ENCODE measurements around the gene TTC16. TPM values are rescaled to one million over a fixed set of nuclear protein-coding genes. Genes with fewer than 3 reads are reported as not detected.

Gene TTC16
- total RNA-seq, 2 experiments from 2014 or later: 1.6 to 2.1 TPM

- H3K9me3 Mint-ChIP-seq: no peaks in the 10 kb centered on the region
- no peak overlapping the region for H3K4me3 ChIP-seq (ENCODE audit: low read length)
- ChIA-PET CTCF (interaction anchor here (0.8 to 2.7 kb wide), 3 partner anchors 18 to 156 kb away, joined by 3 to 19 read pairs (median 7); partner anchors contain the start of gene CDK9), POLR2A (interaction anchor here (1.3 to 2.9 kb wide), 3 partner anchors 11 to 20 kb away, joined by 4 to 12 read pairs (median 5); partner anchors contain the start of genes CDK9 and SH2D3C)
- no peak overlapping the region for H3K27ac ChIP-seq (ENCODE audit: low read depth in 1 of 2, low read length in 2 of 2)
- H3K4me1 Mint-ChIP-seq (ENCODE audit: low read depth): peaks cover 74% of the 10 kb centered on the region
- H3K4me1 ChIP-seq (ENCODE audit: insufficient read depth, low read length): peaks cover 81% of the 10 kb centered on the region
- no peaks in the 10 kb centered on the region for H3K9me3 ChIP-seq (ENCODE audit: control insufficient read depth in 1 of 2, insufficient read depth in 1 of 2, low read length in 2 of 2)
- no peak for TF ChIP-seq CTCF (IDR thresholded peaks at IDR 0.05)
- H3K27me3 ChIP-seq (ENCODE audit: control insufficient read depth in 1 of 2, insufficient read depth in 2 of 2, low read length in 2 of 2): no peaks in the 10 kb centered on the region
- H3K36me3 ChIP-seq (ENCODE audit: insufficient read depth, low read length): peaks cover 77% of the 10 kb centered on the region
- no peaks in the 10 kb centered on the region for H3K27me3 Mint-ChIP-seq
- ATAC-seq (ENCODE audit: poor library complexity) (no peak), DNase-seq (no peak)
- intact Hi-C loops (cut with DNase I, micrococcal nuclease): no loop called here
- H3K36me3 Mint-ChIP-seq (ENCODE audit: low read depth): peaks cover 75% of the 10 kb centered on the region
- H3K27ac Mint-ChIP-seq: peak overlapping the region; percentile 86
- no peak overlapping the region for H3K4me3 Mint-ChIP-seq
These were observed 49.5 kb downstream of the TTC16 start for GRCh38 chr9:127765418-127765817.

- ChIA-PET POLR2A (interaction anchor here (0.7 to 2.9 kb wide), 4 partner anchors 9 to 35 kb away, joined by 3 to 12 read pairs (median 8); partner anchors contain the start of genes CDK9 and FPGS), CTCF (interaction anchor here (1.1 to 1.5 kb wide), 2 partner anchors 17 to 32 kb away, joined by 4 to 5 read pairs; partner anchors contain the start of gene TOR2A)
- Mint-ChIP-seq H3K36me3 (ENCODE audit: low read depth) (peaks cover 81% of the 10 kb centered on the region), H3K4me1 (ENCODE audit: low read depth) (peaks cover 88% of the 10 kb centered on the region), H3K27ac (peak overlapping the region; percentile 86), H3K4me3 (peak overlapping the region; percentile 32), H3K27me3 (no peaks in the 10 kb centered on the region), H3K9me3 (no peaks in the 10 kb centered on the region)
- peak in 4 of 14 experiments; percentile 40 to 57 (median 54) for DNase-seq
- H3K27me3 ChIP-seq (ENCODE audit: control insufficient read depth in 1 of 2, insufficient read depth in 2 of 2, low read length in 2 of 2): no peaks in the 10 kb centered on the region
- H3K27ac ChIP-seq (ENCODE audit: low read depth in 1 of 2, low read length in 2 of 2): peak overlapping the region; percentile 46 to 69
- peaks cover 92% of the 10 kb centered on the region for H3K4me1 ChIP-seq (ENCODE audit: insufficient read depth, low read length)
- peak overlapping the region; percentile 13 for H3K4me3 ChIP-seq (ENCODE audit: low read length)
- no peak for ATAC-seq (ENCODE audit: poor library complexity)
- intact Hi-C loops (cut with DNase I, micrococcal nuclease): no loop called here
- no peak for TF ChIP-seq CTCF (IDR thresholded peaks at IDR 0.05)
- H3K36me3 ChIP-seq (ENCODE audit: insufficient read depth, low read length): peaks cover 65% of the 10 kb centered on the region
- H3K9me3 ChIP-seq (ENCODE audit: control insufficient read depth in 1 of 2, insufficient read depth in 1 of 2, low read length in 2 of 2): no peaks in the 10 kb centered on the region
These were observed 51.5 kb downstream of the TTC16 start for GRCh38 chr9:127767410-127767809.

- DNase-seq: no peak
- peaks cover 65% of the 10 kb centered on the region for H3K36me3 ChIP-seq (ENCODE audit: insufficient read depth, low read length)
- peaks cover 81% of the 10 kb centered on the region for H3K36me3 Mint-ChIP-seq (ENCODE audit: low read depth)
- intact Hi-C loops (cut with DNase I, micrococcal nuclease): no loop called here
- TF ChIP-seq CTCF (IDR thresholded peaks at IDR 0.05): no peak
- H3K9me3 Mint-ChIP-seq: no peaks in the 10 kb centered on the region
- no peak for ATAC-seq (ENCODE audit: poor library complexity)
- peak overlapping the region; percentile 86 for H3K27ac Mint-ChIP-seq
- no peaks in the 10 kb centered on the region for H3K27me3 Mint-ChIP-seq
- H3K4me3 ChIP-seq (ENCODE audit: low read length): no peak overlapping the region
- H3K27ac ChIP-seq (ENCODE audit: low read depth in 1 of 2, low read length in 2 of 2): peak overlapping the region; percentile 46 to 69
- ChIA-PET CTCF (interaction anchor here (1.1 kb wide), 1 partner anchor 33 kb away, joined by 4 read pairs; the partner anchor contains the start of gene TOR2A), POLR2A (interaction anchor here (0.7 to 3.8 kb wide), 5 partner anchors 8 to 34 kb away, joined by 3 to 16 read pairs (median 12); partner anchors contain the start of genes CDK9, FPGS and SH2D3C)
- H3K9me3 ChIP-seq (ENCODE audit: control insufficient read depth in 1 of 2, insufficient read depth in 1 of 2, low read length in 2 of 2): no peaks in the 10 kb centered on the region
- H3K27me3 ChIP-seq (ENCODE audit: control insufficient read depth in 1 of 2, insufficient read depth in 2 of 2, low read length in 2 of 2): no peaks in the 10 kb centered on the region
- peak overlapping the region; percentile 38 for H3K4me3 Mint-ChIP-seq
- H3K4me1 Mint-ChIP-seq (ENCODE audit: low read depth): peaks cover 84% of the 10 kb centered on the region
- peaks cover 86% of the 10 kb centered on the region for H3K4me1 ChIP-seq (ENCODE audit: insufficient read depth, low read length)
These were observed 52.0 kb downstream of the TTC16 start for GRCh38 chr9:127767909-127768331.
